Thyroid gland (tissue), 4 donors: ENCODE results near the gene CACNG4. TPM values are rescaled to one million over a fixed set of nuclear protein-coding genes. Genes with fewer than 3 reads are reported as not detected.

Experiments used
- DNase-seq, 2 donors: peaks; one replicate each; pipeline ENCODE4 v3.0.0-alpha.2; 2019
- H3K27ac ChIP-seq, 3 donors: fragments of 200-600 bp; sonication (generic); 1 replicate in 2 of 3; 2 replicates in 1 of 3; pipeline ENCODE4 v1.5.1; 2016 to 2019; ENCODE audit warnings: mild to moderate bottlenecking in 1 of 3, moderate library complexity in 1 of 3
- H3K27me3 ChIP-seq: fragments of 200-600 bp; sonication (generic); one replicate; pipeline ENCODE4 v1.5.1; 2019
- H3K36me3 ChIP-seq, 2 donors: fragments of 200-600 bp; sonication (generic); one replicate each; pipeline ENCODE4 v1.5.1; 2016 to 2019
- H3K4me1 ChIP-seq, 2 donors: fragments of 200-600 bp; sonication (generic); one replicate each; pipeline ENCODE4 v1.5.1; 2017 to 2019
- H3K4me3 ChIP-seq, 3 donors: fragments of 200-600 bp; sonication (generic); replicated peaks in 1 of 3; 1 replicate in 2 of 3; 2 replicates in 1 of 3; pipeline ENCODE4 v1.5.1; 2016; ENCODE audit warnings: mild to moderate bottlenecking in 1 of 3
- H3K9me3 ChIP-seq: fragments of 200-600 bp; sonication (generic); one replicate; pipeline ENCODE4 v1.5.1; 2017
- CTCF ChIP-seq, 6 experiments: fragments of 200-600 bp in 3 of 6; fragments of 450-650 bp in 3 of 6; sonication (generic) in 3 of 6; IDR thresholded peaks; one replicate each; pipeline ENCODE4 v1.5.1; 2016 to 2019; ENCODE audit warnings: antibody characterized with exemption in 6 of 6, mild to moderate bottlenecking in 2 of 6, inconsistent platforms in 1 of 6, moderate library complexity in 1 of 6
- POLR2A ChIP-seq, 2 donors: fragments of 450-650 bp; IDR thresholded peaks; one replicate each; pipeline ENCODE4 v1.6.1; 2017; ENCODE audit warnings: antibody characterized with exemption in 2 of 2, mild to moderate bottlenecking in 2 of 2, moderate library complexity in 1 of 2
- WGBS, 2 donors: methylation state at CpG; one replicate each; pipeline ENCODE4 v1.1.5; 2017; 5-methylcytosine and 5-hydroxymethylcytosine counted together
- intact Hi-C: fragments of 100-400 bp; cut with DNase I; formaldehyde crosslinking; loops from one replicate; pipeline ENCODE4 v1.15.1; 2023
- total RNA-seq, 4 donors: library from RNA; depleted of rRNA; stranded (reverse); fragments of >200 nt; gene quantifications; one replicate each; pipeline ENCODE4 v1.2.3, GENCODE V29; 2016

Gene CACNG4
- total RNA-seq, 4 donors from 2014 or later, result 0.24 TPM; not detected in 3

- WGBS, 2 donors, result 40 to 48% methylated on average over 2 of the region's 2 CpGs
- Histone ChIP-seq H3K4me1 (no peaks in the 10 kb centered on the region), H3K9me3 (no peaks in the 10 kb centered on the region), H3K27ac (no peak overlapping the region), H3K36me3 (no peaks in the 10 kb centered on the region), H3K4me3 (no peak overlapping the region), H3K27me3 (no peaks in the 10 kb centered on the region)
- no peak for TF ChIP-seq POLR2A (IDR thresholded peaks at IDR 0.05)
- TF ChIP-seq CTCF (IDR thresholded peaks at IDR 0.05), result no peak
- DNase-seq, result no peak
- intact Hi-C loops, result no loop called here
Measured at GRCh38 chr17:67066717-67067116, 102.2 kb downstream of the CACNG4 start.

- TF ChIP-seq CTCF (IDR thresholded peaks at IDR 0.05) (no peak), POLR2A (IDR thresholded peaks at IDR 0.05) (no peak)
- intact Hi-C loops, result no loop called here
Measured at GRCh38 chr17:67067571-67068482, 103.3 kb downstream of the CACNG4 start.

GRCh38 chr17:67068999-67069398, 104.5 kb downstream of the CACNG4 start:
- WGBS, 2 donors, result 27 to 33% methylated on average over 3 of the region's 3 CpGs
- H3K9me3 ChIP-seq, result no peaks in the 10 kb centered on the region
- TF ChIP-seq POLR2A (IDR thresholded peaks at IDR 0.05), result no peak
- no peak for TF ChIP-seq CTCF (IDR thresholded peaks at IDR 0.05)
- intact Hi-C loops, result no loop called here
- H3K36me3 ChIP-seq, result no peaks in the 10 kb centered on the region
- DNase-seq, result no peak
- no peaks in the 10 kb centered on the region for H3K4me1 ChIP-seq
- H3K27me3 ChIP-seq, result no peaks in the 10 kb centered on the region
- no peak overlapping the region for H3K27ac ChIP-seq
- no peak overlapping the region for H3K4me3 ChIP-seq

More at GRCh38 chr17:67067571-67068482, 103.3 kb downstream of the CACNG4 start:
- no peaks in the 10 kb centered on the region for H3K36me3 ChIP-seq
- H3K4me3 ChIP-seq, result no peak overlapping the region
- no peaks in the 10 kb centered on the region for H3K27me3 ChIP-seq
- 72 to 74% methylated on average over 13 of the region's 13 CpGs for WGBS, 2 donors
- H3K4me1 ChIP-seq, result no peaks in the 10 kb centered on the region
- DNase-seq, result no peak
- no peak overlapping the region for H3K27ac ChIP-seq
- H3K9me3 ChIP-seq, result no peaks in the 10 kb centered on the region

GRCh38 chr17:67069603-67070136, 105.2 kb downstream of the CACNG4 start:
- no peak overlapping the region for H3K4me3 ChIP-seq
- DNase-seq, result no peak
- H3K27ac ChIP-seq, result no peak overlapping the region
- no peaks in the 10 kb centered on the region for H3K9me3 ChIP-seq
- TF ChIP-seq CTCF (IDR thresholded peaks at IDR 0.05) (no peak), POLR2A (IDR thresholded peaks at IDR 0.05) (no peak)
- H3K36me3 ChIP-seq, result no peaks in the 10 kb centered on the region
- no peaks in the 10 kb centered on the region for H3K27me3 ChIP-seq
- H3K4me1 ChIP-seq, result no peaks in the 10 kb centered on the region
- WGBS, 2 donors, result 97% methylated on average over 5 of the region's 5 CpGs
- intact Hi-C loops, result no loop called here

- no peaks in the 10 kb centered on the region for H3K4me1 ChIP-seq
- no peak for TF ChIP-seq CTCF (IDR thresholded peaks at IDR 0.05)
- no peak for TF ChIP-seq POLR2A (IDR thresholded peaks at IDR 0.05)
- DNase-seq, result no peak
- H3K27me3 ChIP-seq, result no peaks in the 10 kb centered on the region
- no peak overlapping the region for H3K4me3 ChIP-seq
- no peak overlapping the region for H3K27ac ChIP-seq
- intact Hi-C loops, result no loop called here
- peaks cover 5% of the 10 kb centered on the region in 2 donors for H3K36me3 ChIP-seq
- no peaks in the 10 kb centered on the region for H3K9me3 ChIP-seq
Measured at GRCh38 chr17:67071595-67071994, 107.1 kb downstream of the CACNG4 start.
